HUES6 (cell line): ENCODE results near the gene EIF2A.
"Not testable (repeated sequence)": the region's sequence is repeated elsewhere in the genome, so short reads cannot be mapped to it uniquely, and the experiment has no call there.

Experiments
- H3K27ac ChIP-seq: 2 replicates; pipeline ENCODE4 v1.7.0; 2013; ENCODE audit warnings: low read depth, mild to moderate bottlenecking, low read length, inconsistent platforms
- H3K27me3 ChIP-seq: 2 replicates; pipeline ENCODE4 v1.6.1; 2013; ENCODE audit warnings: low read length; ENCODE audit not compliant: control insufficient read depth, insufficient read depth
- H3K36me3 ChIP-seq: 2 replicates; pipeline ENCODE4 v1.6.1; 2013; ENCODE audit warnings: low read length; ENCODE audit not compliant: control insufficient read depth, insufficient read depth
- H3K4me1 ChIP-seq: 2 replicates; pipeline ENCODE4 v1.6.1; 2013; ENCODE audit warnings: low read length; ENCODE audit not compliant: control insufficient read depth, insufficient read depth
- H3K4me3 ChIP-seq: 2 replicates; pipeline ENCODE4 v1.5.1; 2013; ENCODE audit warnings: low read depth, low read length
- H3K9ac ChIP-seq: one replicate; pipeline ENCODE4 v1.6.1; 2013; ENCODE audit warnings: mild to moderate bottlenecking, low read length
- H3K9me3 ChIP-seq: 2 replicates; pipeline ENCODE4 v1.6.1; 2013; ENCODE audit warnings: low read depth, low read length; ENCODE audit not compliant: control insufficient read depth, insufficient read depth

EIF2A gene

DNA sequence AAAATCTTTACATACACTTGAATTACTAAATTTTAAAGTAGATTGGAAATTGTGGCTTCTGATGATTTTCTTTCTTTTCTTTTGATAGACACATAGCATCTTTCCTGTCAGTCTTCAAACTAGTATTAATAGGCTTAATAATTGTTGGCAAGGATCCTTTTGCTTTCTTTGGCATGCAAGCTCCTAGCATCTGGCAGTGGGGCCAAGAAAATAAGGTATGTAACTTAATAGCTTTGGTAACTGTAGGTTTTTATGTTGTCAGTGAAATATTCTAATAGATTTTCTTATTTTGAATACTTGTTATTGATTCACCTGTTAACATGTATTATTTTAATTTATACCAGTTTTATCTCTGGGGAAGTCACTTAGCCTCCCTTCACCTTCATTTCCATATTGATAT, 76.4 kb downstream of the EIF2A start:
- peaks cover 37% of the 10 kb centered on the region for H3K36me3 ChIP-seq
- H3K9me3 ChIP-seq, H3K27me3 ChIP-seq, H3K27ac ChIP-seq, H3K9ac ChIP-seq, H3K4me1 ChIP-seq, H3K4me3 ChIP-seq: not testable (repeated sequence)

DNA sequence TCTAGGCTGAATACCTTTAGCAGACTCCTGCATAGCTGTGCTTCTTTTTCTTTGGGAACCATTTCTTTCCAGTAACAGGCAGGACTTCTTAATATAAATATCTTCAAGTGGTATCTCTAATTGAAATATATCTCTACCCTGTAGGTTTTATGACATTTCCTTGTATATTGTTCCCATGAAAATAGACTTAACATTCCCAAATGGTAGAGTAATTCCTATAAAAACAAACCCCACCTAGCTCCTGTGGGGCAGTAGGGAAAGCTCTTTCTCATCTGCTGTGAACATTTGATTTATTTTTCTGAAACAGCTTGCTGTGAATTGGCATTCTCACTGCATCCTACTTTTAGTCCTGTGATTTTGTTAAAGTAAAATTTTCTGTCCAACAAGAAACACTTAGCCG, 77.4 kb downstream of the EIF2A start:
- Histone ChIP-seq H3K4me3 (no peak overlapping the region), H3K27me3 (no peaks in the 10 kb centered on the region), H3K4me1 (no peaks in the 10 kb centered on the region; the same call in 1 of the 2 replicates), H3K27ac (no peak overlapping the region), H3K9ac (no peak overlapping the region), H3K9me3 (no peaks in the 10 kb centered on the region), H3K36me3 (peaks cover 34% of the 10 kb centered on the region)

DNA sequence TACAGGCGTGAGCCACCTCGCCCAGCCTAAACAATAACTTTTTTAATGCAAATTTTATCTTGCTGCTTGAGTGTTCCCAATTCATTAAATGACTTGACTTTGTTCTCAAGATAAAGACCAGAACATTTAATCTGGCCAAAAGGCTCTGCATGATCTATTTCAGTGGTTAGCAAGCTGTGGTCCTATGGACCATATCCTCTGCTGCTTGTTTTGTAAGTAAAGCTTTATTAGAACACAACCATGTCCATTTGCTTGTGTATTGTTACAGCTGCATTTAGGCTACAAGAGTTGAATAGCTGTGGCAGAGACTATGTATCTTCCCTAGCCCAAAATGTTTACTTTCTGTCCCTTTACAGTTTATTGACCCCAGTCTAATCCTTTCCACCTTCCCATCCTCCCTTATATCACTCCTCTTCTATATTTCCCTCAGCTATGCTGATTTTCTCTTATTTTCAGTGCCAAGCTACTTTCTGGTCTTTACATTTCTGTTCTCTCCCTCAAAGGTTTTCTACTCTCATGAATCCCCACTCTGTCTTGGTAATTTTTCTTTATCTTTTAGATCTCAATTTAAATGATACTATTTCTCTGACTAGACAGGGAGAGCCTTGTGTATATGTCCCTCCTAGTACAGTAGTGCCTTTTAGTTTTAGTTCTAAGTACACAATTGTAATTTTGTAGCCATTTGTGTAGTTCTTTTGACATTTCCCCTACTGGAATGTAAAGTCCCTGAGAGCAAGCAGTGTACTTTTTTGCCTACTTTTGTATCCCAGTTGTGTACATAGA, 79.8 kb downstream of the EIF2A start:
- Histone ChIP-seq H3K27me3 (no peaks in the 10 kb centered on the region), H3K4me1 (no peaks in the 10 kb centered on the region), H3K4me3 (no peak overlapping the region), H3K27ac (no peak overlapping the region), H3K9me3 (no peaks in the 10 kb centered on the region), H3K9ac (no peak overlapping the region), H3K36me3 (peaks cover 41% of the 10 kb centered on the region)

DNA sequence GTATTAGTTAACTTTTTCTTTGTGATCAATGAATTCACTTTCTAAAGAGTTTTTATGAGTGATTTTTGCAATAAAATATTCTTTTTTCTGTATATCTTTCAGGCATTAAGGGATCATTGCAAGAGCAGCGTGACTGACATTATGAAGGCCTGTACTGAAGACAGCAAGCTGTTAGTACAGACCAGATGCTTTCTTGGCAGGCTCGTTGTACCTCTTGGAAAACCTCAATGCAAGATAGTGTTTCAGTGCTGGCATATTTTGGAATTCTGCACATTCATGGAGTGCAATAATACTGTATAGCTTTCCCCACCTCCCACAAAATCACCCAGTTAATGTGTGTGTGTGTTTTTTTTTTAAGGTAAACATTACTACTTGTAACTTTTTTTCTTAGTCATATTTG, 81.0 kb downstream of the EIF2A start:
- Histone ChIP-seq H3K9me3 (no peaks in the 10 kb centered on the region), H3K36me3 (peaks cover 46% of the 10 kb centered on the region), H3K27ac (no peak overlapping the region), H3K9ac (no peak overlapping the region), H3K4me3 (no peak overlapping the region), H3K27me3 (no peaks in the 10 kb centered on the region), H3K4me1 (no peaks in the 10 kb centered on the region)

DNA sequence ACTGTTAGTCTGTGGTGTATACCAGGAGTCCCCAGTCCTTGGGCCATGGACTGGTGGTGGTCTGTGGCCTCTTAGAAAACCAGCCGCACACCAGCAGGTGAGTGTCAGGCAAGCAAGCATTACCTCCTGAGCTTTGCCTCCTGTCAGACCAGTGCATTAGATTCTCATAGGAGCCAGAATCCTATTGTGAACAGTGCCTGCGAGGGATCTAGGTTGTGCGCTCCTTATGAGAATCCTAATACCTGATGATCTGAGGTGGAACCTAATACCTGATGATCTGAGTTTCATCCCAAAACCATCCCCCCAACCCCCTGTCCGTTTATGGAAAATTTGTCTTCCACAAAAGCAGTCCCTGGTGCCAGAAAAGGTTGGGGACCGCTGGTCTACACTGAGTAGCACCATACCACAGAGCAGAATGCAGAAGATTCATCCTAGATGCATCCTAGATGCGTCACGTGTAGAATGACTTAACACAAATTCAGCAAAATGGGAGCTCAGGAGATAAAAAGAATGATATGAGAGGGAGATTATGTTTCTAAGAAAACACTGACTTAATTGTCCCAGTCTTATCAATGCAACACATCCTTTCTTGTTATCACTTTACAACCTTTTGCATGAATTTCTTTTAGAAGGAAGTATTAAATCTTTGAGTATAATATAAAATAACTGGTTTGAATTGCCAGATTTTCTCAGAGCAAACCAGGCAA, 85.1 kb downstream of the EIF2A start:
- Histone ChIP-seq H3K4me3 (no peak overlapping the region), H3K36me3 (peaks cover 27% of the 10 kb centered on the region), H3K27me3 (no peaks in the 10 kb centered on the region), H3K27ac (no peak overlapping the region), H3K9me3 (no peaks in the 10 kb centered on the region), H3K4me1 (peaks cover 11% of the 10 kb centered on the region), H3K9ac (no peak overlapping the region)

DNA sequence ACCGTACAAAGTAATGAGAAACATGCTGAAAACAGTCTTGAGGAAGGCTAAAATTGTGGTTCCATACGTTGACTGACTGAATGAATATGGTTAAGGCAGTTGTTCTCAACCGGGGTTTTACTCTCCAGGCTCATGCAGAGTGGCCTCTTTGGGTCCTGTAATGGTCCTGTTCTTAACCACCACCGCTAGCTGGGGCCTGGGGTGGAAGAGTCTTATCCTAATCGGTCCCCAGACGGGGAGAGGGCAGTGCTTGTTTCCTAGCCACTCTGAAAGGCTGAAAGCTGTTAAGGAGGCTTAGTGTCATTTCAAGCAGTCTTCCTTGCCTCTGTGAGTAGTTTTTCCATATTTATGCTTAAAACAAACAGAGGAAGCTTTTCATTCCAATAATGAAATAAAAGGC, 88.5 kb downstream of the EIF2A start:
- Histone ChIP-seq H3K27me3 (no peaks in the 10 kb centered on the region), H3K9me3 (no peaks in the 10 kb centered on the region), H3K4me3 (no peak overlapping the region), H3K4me1 (peaks cover 11% of the 10 kb centered on the region), H3K36me3 (peaks cover 12% of the 10 kb centered on the region), H3K9ac (no peak overlapping the region), H3K27ac (no peak overlapping the region)

DNA sequence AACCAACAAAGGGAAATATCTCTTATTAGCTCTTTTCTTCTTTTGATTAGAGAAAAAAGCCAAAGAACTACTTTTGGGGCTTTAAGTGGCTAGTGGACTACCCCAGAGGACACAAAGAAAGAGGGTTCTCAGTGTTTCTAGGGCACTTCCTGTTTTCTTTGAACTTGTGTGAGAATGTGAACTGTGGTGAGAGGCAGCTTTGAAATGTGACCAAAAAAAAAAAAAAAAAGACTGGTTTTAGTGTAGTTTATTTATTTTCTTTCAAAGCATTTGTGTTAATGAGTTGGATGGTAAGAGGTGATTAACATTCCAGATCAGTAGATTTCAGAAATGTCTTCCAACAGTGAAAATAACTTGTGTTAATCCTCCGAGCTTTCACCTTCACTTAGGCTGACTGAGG, 88.9 kb downstream of the EIF2A start:
- no peak overlapping the region for H3K4me3 ChIP-seq
- no peaks in the 10 kb centered on the region for H3K27me3 ChIP-seq
- H3K27ac ChIP-seq = no peak overlapping the region
- peaks cover 10% of the 10 kb centered on the region for H3K36me3 ChIP-seq
- H3K9me3 ChIP-seq = no peaks in the 10 kb centered on the region
- H3K4me1 ChIP-seq = peaks cover 11% of the 10 kb centered on the region
- H3K9ac ChIP-seq = no peak overlapping the region
